ENCODE measurements around the gene AGFG1.

Gene AGFG1

DNA sequence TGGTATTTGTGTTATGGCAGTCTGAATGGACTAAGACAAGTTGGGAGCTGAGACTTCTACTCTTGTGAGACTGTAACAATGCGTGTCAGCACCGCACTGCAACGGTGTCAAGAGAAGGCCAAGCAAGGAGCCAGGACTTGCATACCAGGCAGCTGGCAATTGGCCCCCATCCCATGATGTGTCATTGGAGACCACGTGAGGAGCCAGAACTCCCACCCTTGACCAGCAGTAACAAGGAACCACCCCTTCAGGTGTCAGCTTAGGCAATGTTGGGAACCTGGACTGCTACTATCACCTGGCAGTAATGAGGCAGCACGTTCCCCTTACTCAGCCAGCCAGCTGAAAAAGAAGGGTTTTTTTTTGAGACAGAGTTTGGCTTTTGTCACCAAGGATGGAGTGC lies 32.7 kb upstream of the AGFG1 start:
- TF ChIP-seq, protein P1, sequence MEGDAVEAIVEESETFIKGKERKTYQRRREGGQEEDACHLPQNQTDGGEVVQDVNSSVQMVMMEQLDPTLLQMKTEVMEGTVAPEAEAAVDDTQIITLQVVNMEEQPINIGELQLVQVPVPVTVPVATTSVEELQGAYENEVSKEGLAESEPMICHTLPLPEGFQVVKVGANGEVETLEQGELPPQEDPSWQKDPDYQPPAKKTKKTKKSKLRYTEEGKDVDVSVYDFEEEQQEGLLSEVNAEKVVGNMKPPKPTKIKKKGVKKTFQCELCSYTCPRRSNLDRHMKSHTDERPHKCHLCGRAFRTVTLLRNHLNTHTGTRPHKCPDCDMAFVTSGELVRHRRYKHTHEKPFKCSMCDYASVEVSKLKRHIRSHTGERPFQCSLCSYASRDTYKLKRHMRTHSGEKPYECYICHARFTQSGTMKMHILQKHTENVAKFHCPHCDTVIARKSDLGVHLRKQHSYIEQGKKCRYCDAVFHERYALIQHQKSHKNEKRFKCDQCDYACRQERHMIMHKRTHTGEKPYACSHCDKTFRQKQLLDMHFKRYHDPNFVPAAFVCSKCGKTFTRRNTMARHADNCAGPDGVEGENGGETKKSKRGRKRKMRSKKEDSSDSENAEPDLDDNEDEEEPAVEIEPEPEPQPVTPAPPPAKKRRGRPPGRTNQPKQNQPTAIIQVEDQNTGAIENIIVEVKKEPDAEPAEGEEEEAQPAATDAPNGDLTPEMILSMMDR (IDR thresholded peaks at IDR 0.05; ENCODE audit: low read depth, low read length), result no peak

DNA sequence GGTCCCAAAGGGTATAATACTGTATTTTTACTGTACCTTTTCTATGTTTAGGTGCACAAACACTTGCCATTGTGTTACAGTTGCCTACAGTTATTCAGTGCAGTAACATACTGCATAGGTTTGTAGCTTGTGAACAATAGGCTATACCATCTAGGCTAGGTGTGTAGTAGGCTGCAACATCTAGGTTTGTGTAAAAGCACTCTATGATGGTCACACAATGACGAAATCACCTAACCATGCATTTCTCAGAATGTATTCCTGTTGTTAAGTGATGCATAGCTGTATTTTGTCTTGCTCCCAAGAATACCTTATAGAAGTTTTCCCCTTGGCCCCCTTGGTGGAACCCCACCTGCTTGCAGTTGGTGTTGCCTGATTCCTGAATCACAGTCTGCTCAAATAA lies 29.3 kb upstream of the AGFG1 start:
- TF ChIP-seq, protein P1 (IDR thresholded peaks at IDR 0.05; ENCODE audit: low read depth, low read length), result no peak
- no peak for DNase-seq (ENCODE audit: extremely low read depth, low read depth)

More for the DNA sequence above, 32.7 kb upstream of the AGFG1 start:
- no peak for DNase-seq (ENCODE audit: extremely low read depth, low read depth)

DNA sequence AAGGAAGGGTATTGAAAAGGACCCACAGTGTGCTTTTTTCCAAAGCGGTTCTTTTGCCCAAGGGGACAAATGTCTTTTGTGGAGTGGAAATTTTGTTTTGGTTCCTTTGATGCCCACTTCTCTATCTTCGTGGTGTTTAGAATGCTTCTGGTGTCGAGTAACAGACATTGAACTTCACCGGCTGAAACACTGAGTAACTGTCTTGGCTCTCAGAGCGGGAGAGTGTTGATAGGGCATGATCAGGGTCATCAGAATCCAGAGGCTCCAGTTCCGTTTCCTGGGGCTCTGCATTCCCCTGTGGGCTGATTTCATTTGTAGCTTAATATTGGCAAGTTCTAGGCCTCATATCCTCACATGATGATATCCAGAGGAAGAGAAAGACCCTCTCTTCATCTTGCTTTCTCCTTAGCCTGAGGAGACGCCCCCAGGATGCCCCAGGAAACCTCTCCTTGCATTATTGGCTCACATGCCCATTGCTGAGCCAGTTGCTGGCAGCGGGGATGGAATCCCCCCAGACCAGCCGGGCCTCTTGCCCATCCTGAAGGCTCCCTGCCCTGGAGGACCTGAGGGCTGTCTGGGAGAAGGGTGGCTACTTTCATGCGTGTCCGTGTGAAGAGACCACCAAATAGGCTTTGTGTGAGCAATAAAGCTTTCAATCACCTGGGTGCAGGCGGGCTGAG lies 27.9 kb upstream of the AGFG1 start:
- TF ChIP-seq, protein P1 (IDR thresholded peaks at IDR 0.05; ENCODE audit: low read depth, low read length), result no peak
- DNase-seq (ENCODE audit: extremely low read depth, low read depth), result no peak

DNA sequence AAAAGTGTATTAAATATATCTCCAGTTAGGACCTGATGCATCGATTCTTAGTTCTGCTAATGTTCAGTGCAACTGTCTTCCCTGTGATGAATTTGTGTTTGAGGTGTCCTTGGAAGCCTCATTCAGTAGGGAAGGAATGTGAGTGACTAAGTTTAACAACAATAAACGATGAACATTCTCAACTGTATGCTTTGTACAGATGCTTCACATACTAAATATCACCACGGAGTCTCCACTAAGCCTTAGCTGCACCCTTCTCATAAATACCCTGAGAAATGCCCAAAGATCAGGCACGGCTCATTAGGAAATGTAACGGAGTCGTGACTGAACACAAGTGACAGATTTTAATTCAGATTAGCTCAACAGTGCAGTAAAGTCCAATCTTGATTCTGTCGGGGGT lies 24.4 kb upstream of the AGFG1 start:
- TF ChIP-seq, protein P1 (IDR thresholded peaks at IDR 0.05; ENCODE audit: low read depth, low read length), result no peak
- DNase-seq (ENCODE audit: extremely low read depth, low read depth), result no peak

DNA sequence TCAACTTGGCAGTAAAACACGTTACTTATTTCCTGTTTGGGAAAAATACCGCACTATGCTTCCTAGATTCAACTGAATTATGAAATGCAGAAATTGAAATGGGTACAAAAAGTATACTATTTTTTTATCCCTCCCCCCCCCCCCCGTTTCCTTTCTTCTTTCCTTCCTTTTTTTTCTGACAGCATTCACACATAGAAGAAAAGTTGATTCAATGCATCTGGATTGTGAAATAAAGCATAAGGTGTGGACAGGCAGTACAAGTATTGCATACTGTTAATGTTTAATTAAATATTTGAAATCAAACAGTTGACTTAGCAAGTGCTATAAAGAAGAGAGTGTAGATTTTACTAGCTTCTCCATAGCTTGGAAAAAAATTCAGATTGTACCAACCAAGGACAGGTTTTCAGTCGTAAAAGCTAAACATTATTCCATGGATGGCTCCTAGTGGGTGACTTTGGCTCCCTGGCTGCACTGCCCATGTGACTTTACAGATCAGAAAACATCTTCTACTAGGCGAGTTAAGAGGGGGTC lies 21.6 kb upstream of the AGFG1 start:
- TF ChIP-seq, protein P1 (IDR thresholded peaks at IDR 0.05; ENCODE audit: low read depth, low read length), result no peak
- no peak for DNase-seq (ENCODE audit: extremely low read depth, low read depth)

DNA sequence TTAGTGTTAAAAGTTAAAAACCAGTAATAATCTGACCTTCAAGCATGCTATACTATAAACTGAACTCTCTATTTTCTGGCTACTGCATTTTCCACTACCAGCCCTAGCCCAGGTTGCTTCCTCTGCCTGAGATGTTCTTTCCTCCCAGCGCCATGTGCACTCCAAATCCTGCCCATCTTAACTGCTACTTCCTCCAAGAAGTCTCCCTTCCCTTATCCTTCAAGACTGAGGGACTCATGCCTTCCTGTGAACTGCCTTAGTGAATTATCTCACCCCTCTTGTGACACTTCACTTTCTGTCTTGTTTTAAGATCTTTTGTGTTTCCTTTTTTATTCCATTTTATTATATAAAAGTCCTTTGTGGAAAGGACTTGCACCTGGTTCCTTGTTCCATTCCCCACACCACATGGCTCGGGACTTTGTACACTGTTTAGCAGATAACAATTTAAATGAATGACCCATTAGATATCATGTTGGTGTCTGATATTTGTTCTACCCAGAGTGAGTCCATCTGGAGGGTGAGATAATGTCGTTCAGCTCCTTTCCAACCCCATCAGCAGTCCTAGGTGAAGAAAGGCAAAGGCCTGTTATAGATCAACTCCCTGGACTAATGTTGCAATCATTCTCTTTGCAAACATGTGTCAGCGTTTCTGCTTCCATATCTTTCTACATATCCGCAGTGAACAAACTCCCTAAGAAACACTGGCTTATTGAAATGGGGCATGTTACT lies 20.9 kb upstream of the AGFG1 start:
- no peak for DNase-seq (ENCODE audit: extremely low read depth, low read depth)
- TF ChIP-seq, protein P1 (IDR thresholded peaks at IDR 0.05; ENCODE audit: low read depth, low read length), result no peak

DNA sequence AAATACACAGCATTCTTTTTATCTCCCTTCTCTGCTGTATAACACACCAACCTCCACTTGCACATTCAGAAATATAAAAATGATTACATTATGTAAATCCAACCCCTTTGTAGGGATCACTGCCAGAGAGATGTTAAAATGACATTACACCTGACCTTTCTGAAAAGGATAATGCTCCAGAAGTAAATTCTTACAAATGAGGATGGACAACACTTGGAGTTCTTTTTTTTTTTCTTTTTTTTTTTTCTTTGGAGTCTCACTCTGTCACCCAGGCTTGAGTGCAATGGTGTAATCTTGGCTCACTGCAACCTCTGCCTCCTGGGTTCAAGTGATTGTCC lies 20.3 kb upstream of the AGFG1 start:
- TF ChIP-seq, protein P1 (IDR thresholded peaks at IDR 0.05; ENCODE audit: low read depth, low read length), result no peak
- no peak for DNase-seq (ENCODE audit: extremely low read depth, low read depth)
